Epithelial cell of esophagus (primary cell): ENCODE data around the gene CDK5R1.

Experiments
- DNase-seq: peaks from one replicate; pipeline ENCODE4 v3.0.0; 2010; ENCODE audit warnings: low read depth
- H3K4me3 ChIP-seq: 2 replicates; pipeline ENCODE4 v1.5.1; 2011; ENCODE audit warnings: mild to moderate bottlenecking, low read length, control low read depth
- CTCF ChIP-seq: IDR thresholded peaks from 2 replicates; pipeline ENCODE4 v1.5.1; 2011; ENCODE audit warnings: low read depth, mild to moderate bottlenecking, low read length, control low read depth, inconsistent platforms; ENCODE audit not compliant: insufficient read depth; ENCODE audit errors: missing control alignments

CDK5R1 gene

GRCh38 chr17:32504166-32504990 lies 17.6 kb downstream of the CDK5R1 start:
- DNase-seq = peak; percentile 32
- no peak for TF ChIP-seq CTCF
- H3K4me3 ChIP-seq = no peak overlapping the region

GRCh38 chr17:32508926-32509325 lies 22.1 kb downstream of the CDK5R1 start:
- no peak for DNase-seq
- H3K4me3 ChIP-seq = no peak overlapping the region
- TF ChIP-seq CTCF = no peak

- H3K4me3 ChIP-seq = no peak overlapping the region
- no peak for DNase-seq
- no peak for TF ChIP-seq CTCF
These were observed 23.7 kb downstream of the CDK5R1 start for GRCh38 chr17:32510466-32510865.

GRCh38 chr17:32512328-32512727 lies 25.5 kb downstream of the CDK5R1 start:
- no peak for TF ChIP-seq CTCF
- no peak overlapping the region for H3K4me3 ChIP-seq
- no peak for DNase-seq

GRCh38 chr17:32513579-32513978 lies 26.8 kb downstream of the CDK5R1 start:
- DNase-seq = no peak
- TF ChIP-seq CTCF = no peak
- H3K4me3 ChIP-seq = no peak overlapping the region

GRCh38 chr17:32514606-32515005 lies 27.8 kb downstream of the CDK5R1 start:
- H3K4me3 ChIP-seq = no peak overlapping the region
- no peak for DNase-seq
- no peak for TF ChIP-seq CTCF

GRCh38 chr17:32515677-32516383 lies 29.0 kb downstream of the CDK5R1 start:
- no peak overlapping the region for H3K4me3 ChIP-seq
- DNase-seq = no peak
- TF ChIP-seq CTCF = no peak
